ENCODE data around the gene NCAN. TPM values are rescaled to one million over a fixed set of nuclear protein-coding genes. Genes with fewer than 3 reads are reported as not detected.

NCAN gene
- polyA plus RNA-seq, 1 donor from 2014 or later: 52.1 TPM

- no peak for TF ChIP-seq RAD21 (conservative IDR thresholded peaks at IDR 0.05)
- no peak for TF ChIP-seq POLR2AphosphoS5 (IDR thresholded peaks at IDR 0.05)
- TF ChIP-seq REST (IDR thresholded peaks at IDR 0.05; ENCODE audit: borderline replicate concordance): no peak
- no peak for TF ChIP-seq MXI1 (conservative IDR thresholded peaks at IDR 0.05; ENCODE audit: poor library complexity, severe bottlenecking)
- no peak for TF ChIP-seq EP300 (conservative IDR thresholded peaks at IDR 0.05; ENCODE audit: poor library complexity, severe bottlenecking)
- no peak for TF ChIP-seq CTCF (IDR thresholded peaks at IDR 0.05; ENCODE audit: poor library complexity, severe bottlenecking)
- no peak for TF ChIP-seq TAF1 (IDR thresholded peaks at IDR 0.05; ENCODE audit: low read depth)
- TF ChIP-seq EZH2 (IDR thresholded peaks at IDR 0.05; ENCODE audit: borderline replicate concordance, insufficient read depth, low read length, poor library complexity, severe bottlenecking): no peak
- TF ChIP-seq SMC3 (conservative IDR thresholded peaks at IDR 0.05; ENCODE audit: poor library complexity): no peak
- no peaks in the 10 kb centered on the region for H4K20me1 ChIP-seq (ENCODE audit: insufficient read depth)
- no peak overlapping the region for H3K4me2 ChIP-seq (ENCODE audit: low read length)
- no peaks in the 10 kb centered on the region for H3K27me3 ChIP-seq (ENCODE audit: insufficient read depth, low read depth, low read length)
- H3K9ac ChIP-seq (ENCODE audit: low read length): no peak overlapping the region
- H3K9me2 ChIP-seq (ENCODE audit: insufficient read depth, low read length): no peaks in the 10 kb centered on the region
- H2AFZ ChIP-seq (ENCODE audit: low read depth, low read length): no peak overlapping the region
- no peaks in the 10 kb centered on the region for H3K36me3 ChIP-seq (ENCODE audit: insufficient read depth, low read length)
- H3F3A ChIP-seq (ENCODE audit: insufficient read depth, low read length, poor library complexity, severe bottlenecking): no peaks in the 10 kb centered on the region
- H3K9me3 ChIP-seq (ENCODE audit: low read length): no peaks in the 10 kb centered on the region
- H3K27ac ChIP-seq (ENCODE audit: low read length): no peak overlapping the region
- H3K79me2 ChIP-seq (replicated peaks; ENCODE audit: insufficient read depth, low read length): no peaks in the 10 kb centered on the region
- H3K4me3 ChIP-seq (ENCODE audit: low read length): no peak overlapping the region
These were observed 88.9 kb downstream of the NCAN start for GRCh38 chr19:19300613-19301012.

Small RNA genes within 50 kb of the gene (small RNA-seq; reads per million reads assigned to genes)
- 0 reads per million in 3 experiments for gene RNU6-1028P

Other genes starting within 250 kb of the NCAN start
- 204 and 248 TPM in 2 replicates for gene SUGP2, start 178.4 kb upstream of the NCAN start, polyA plus RNA-seq
- 74.4 and 96.7 TPM in 2 replicates for gene ARMC6, start 178.4 kb upstream of the NCAN start, polyA plus RNA-seq
- 22.7 and 25.3 TPM in 2 replicates for gene SLC25A42, start 148.0 kb upstream of the NCAN start, polyA plus RNA-seq
- gene TMEM161A, start 73.5 kb upstream of the NCAN start, polyA plus RNA-seq: 19.5 and 22.4 TPM in 2 replicates
- 0.22 TPM in 1 of 2 replicates, not detected in the other for gene MEF2B, start 41.7 kb upstream of the NCAN start, polyA plus RNA-seq
- 58.8 and 75.6 TPM in 2 replicates for gene BORCS8, start 19.8 kb upstream of the NCAN start, polyA plus RNA-seq
- 40.0 and 42.8 TPM in 2 replicates for gene RFXANK, start 19.7 kb upstream of the NCAN start, polyA plus RNA-seq
- gene NR2C2AP, start 8.5 kb upstream of the NCAN start, polyA plus RNA-seq: 15.1 and 21.6 TPM in 2 replicates
- gene TM6SF2, start 61.3 kb downstream of the NCAN start, polyA plus RNA-seq: not detected in 2 replicates
- 82.0 and 85.8 TPM in 2 replicates for gene SUGP1, start 108.6 kb downstream of the NCAN start, polyA plus RNA-seq
- 47.2 and 48.3 TPM in 2 replicates for gene MAU2, start 108.9 kb downstream of the NCAN start, polyA plus RNA-seq
- gene GATAD2A, start 193.7 kb downstream of the NCAN start, polyA plus RNA-seq: 13.9 and 18.1 TPM in 2 replicates

Measured in neural cell (in vitro differentiated cells).